ENCODE results near the gene SNRPB2. TPM values are rescaled to one million over a fixed set of nuclear protein-coding genes. Genes with fewer than 3 reads are reported as not detected.

SNRPB2 gene
- polyA plus RNA-seq, 4 donors = 87.7 to 131 (median 112) TPM

DNA sequence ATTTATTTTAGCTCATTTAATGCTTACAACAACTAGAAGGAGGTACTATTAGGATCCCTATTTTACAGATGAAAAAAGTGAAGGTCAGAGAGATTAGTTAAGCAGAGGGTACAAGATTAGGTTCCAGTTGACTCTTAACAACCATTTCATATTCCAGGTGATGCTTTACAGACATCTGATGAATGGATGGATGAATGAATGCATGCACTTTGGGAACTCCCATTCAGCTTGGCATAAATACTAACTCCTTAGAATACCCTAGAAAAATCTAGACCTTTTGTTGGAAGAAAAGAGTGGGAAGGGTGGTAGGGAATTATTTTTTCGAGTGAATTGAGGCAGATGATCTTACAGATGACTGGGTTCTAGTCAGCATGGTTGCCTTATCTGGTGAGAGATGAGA is 746 bp upstream of the SNRPB2 start:
- no peak for DNase-seq (ENCODE audit: low read depth in 4 of 4, low spot score in 3 of 4)

DNA sequence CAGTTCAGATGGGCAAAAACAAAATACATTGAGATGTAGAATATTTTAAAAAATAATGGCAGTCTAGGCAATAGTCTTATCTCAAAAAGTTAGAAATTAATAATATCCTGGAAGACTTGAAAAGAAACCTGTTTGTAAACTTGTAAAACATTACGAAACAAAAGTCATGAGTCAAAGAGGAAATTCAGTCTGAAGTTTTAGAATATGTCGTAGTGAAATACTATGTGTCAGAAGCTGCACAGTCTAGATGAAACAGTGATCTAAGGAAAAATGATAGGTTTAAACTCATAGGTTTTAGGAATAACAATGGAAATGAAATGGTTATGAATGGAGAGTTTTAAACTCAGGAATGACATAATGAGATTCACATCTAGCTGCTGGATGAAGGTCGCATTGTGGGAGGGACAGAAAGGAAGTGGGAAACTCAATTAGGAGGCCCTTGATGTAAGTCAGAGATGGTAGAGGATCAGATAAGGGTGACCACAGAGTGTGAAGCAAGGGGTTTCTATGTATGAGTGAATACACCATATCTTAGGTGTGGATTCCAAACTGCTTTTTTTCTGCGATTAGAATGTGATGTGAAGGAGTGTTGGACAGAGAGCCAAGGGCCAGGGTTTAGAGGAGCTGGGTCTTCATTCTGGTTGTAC is 2.8 kb downstream of the SNRPB2 start:
- no peak for DNase-seq (ENCODE audit: low read depth in 4 of 4, low spot score in 3 of 4)

- no peak for DNase-seq (ENCODE audit: low read depth in 4 of 4, low spot score in 3 of 4)
Observed at GRCh38 chr20:16740365-16741072, 10.7 kb downstream of the SNRPB2 start.

GRCh38 chr20:16744178-16744807 is 14.5 kb downstream of the SNRPB2 start:
- DNase-seq (ENCODE audit: low read depth in 4 of 4, low spot score in 3 of 4) = no peak

DNA sequence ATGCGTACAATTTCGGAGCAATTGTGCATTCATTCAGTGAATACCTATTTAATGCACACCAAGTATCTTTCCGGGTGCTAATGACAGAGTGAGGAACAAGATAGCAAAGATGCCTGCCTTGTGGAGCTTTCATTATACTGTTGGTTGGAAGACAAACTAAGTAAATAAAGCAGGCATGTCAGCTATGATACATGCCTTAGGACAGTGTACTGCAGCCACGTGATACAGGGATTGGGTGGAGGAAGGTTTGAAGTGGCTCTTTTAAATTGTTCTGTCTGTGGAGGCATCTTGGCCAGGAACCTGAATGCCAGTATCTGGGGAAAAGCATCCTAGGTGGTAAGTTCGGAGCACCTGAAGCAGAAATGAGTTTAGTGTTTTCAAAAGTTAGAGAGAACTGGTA is 15.4 kb downstream of the SNRPB2 start:
- DNase-seq (ENCODE audit: low read depth in 4 of 4, low spot score in 3 of 4) = no peak

DNA sequence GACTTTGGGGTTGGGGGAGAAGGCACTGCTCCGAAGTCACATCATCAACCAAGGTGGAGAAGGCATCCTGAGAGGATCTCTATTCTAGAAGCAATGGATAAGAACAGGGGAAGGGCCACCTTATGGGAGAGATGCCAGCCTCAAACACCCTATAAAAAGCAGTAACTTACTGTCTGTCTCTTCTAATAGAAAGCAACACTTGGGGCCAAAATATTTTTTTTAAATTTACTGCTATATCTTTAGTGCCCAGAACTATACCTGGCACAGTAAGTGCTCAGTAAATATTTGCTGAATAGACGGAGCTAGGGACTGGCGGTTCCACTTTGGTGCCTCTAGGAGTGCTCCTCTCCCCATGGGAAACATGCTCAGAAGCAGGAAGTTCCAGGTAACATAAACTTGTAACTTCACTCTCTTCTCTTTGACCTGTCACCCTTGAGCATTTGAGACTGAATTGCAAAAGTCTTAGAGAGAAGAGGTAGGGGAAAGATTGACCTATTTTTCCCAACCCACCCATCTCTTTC is 17.5 kb downstream of the SNRPB2 start:
- no peak for DNase-seq (ENCODE audit: low read depth in 4 of 4, low spot score in 3 of 4)

- no peak for DNase-seq (ENCODE audit: low read depth in 4 of 4, low spot score in 3 of 4)
Observed at GRCh38 chr20:16748308-16748900, 18.6 kb downstream of the SNRPB2 start, which contains the start of gene OTOR. Gene OTOR (plus strand): TSS chr20:16748358. CDS start chr20:16748402, 44 bp downstream.

DNA sequence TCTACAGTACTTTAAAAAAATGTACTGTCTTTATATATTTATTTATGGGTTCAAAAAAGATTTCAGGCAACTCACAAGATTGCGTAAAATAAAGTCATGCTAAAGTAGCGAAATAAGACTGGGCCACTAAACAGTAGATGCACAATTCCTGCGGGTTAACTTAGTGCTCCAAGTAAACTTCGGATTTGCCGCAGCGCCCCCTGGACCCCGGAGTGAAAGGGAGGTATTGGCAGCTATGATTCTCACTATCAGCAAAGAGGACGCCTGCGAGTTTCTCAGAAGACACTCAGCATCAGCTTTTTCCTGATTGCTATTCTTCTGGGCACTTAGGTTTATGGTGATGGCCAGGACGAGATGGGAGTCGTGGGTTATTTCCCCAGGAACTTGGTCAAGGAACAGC is 19.7 kb downstream of the SNRPB2 start:
- no peak for DNase-seq (ENCODE audit: low read depth in 4 of 4, low spot score in 3 of 4)

GRCh38 chr20:16752082-16752481 is 22.3 kb downstream of the SNRPB2 start:
- DNase-seq (ENCODE audit: low read depth in 4 of 4, low spot score in 3 of 4) = no peak

- DNase-seq (ENCODE audit: low read depth in 4 of 4, low spot score in 3 of 4) = no peak
Observed at GRCh38 chr20:16752901-16753300, 23.1 kb downstream of the SNRPB2 start.

- no peak for DNase-seq (ENCODE audit: low read depth in 4 of 4, low spot score in 3 of 4)
Observed at GRCh38 chr20:16758454-16759180, 28.8 kb downstream of the SNRPB2 start.

DNA sequence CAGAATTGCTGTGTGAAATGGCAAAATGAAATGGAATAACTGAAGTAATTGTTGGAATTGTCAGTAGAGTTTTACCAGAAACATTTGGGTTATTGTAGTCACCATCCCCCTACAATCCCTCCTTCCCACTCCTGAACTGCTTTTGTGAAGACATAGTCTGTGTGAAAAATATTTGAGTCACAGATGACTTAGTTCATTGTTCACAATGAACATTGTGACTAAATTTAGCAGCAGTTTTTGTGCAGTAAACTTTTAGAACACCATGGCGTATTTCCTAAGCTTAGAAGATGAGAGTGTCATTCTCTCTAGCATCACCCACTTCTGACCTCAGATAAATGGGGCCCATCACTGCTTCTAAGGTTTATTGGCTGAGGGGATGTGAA is 29.3 kb downstream of the SNRPB2 start:
- DNase-seq (ENCODE audit: low read depth in 4 of 4, low spot score in 3 of 4) = no peak

- no peak for DNase-seq (ENCODE audit: low read depth in 4 of 4, low spot score in 3 of 4)
Observed at GRCh38 chr20:16760431-16761304, 30.8 kb downstream of the SNRPB2 start.

DNA sequence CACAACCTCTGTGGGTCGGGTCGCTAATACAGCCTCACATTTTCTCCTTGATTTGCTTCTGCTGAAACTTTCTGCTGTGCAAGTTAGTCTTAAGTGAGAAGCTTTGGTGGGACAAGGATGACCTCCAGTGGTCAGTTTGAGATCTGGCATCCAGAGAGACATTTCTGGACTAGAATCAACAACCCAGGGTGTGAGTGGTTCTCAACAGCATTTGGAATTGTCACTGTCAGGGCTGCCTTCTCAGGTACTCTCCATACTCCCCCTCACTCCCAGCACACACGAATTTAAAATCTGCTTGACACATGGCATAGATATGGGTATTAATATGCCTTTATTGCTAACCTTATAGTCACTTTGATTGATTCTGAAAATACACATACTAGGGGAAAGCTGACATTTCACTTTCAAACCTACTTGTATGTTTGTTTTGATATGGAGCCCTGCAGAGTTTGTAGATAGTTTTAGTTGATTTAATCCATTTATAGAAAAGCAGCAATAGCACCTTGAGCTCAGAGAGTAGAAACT is 31.5 kb downstream of the SNRPB2 start:
- peak; percentile 57 to 64 (median 58) for DNase-seq (ENCODE audit: low read depth in 4 of 4, low spot score in 3 of 4)

- DNase-seq (ENCODE audit: low read depth in 4 of 4, low spot score in 3 of 4) = no peak
Observed at GRCh38 chr20:16764560-16764959, 34.7 kb downstream of the SNRPB2 start.

DNA sequence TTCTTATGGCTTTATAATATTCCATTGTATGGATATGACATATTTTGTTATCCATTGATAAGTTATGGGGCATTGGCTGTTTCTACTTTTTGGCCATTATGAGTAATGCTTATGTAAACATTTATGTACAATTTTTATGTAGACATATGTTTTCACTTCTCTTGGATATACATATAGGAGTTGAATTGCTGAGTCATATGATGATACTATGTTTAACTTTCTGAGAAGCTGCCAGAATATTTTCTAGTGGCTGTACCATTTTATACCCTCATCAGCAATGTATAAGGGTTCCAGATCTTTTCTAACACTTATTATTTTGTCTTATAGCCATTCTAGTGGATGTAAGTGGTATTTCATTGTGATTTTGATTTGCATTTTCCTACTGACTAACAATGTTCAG is 41.4 kb downstream of the SNRPB2 start:
- DNase-seq (ENCODE audit: low read depth in 4 of 4, low spot score in 3 of 4) = no peak

GRCh38 chr20:16775961-16776360 is 46.1 kb downstream of the SNRPB2 start:
- DNase-seq (ENCODE audit: low read depth in 4 of 4, low spot score in 3 of 4) = no peak

GRCh38 chr20:16777126-16777525 is 47.3 kb downstream of the SNRPB2 start:
- no peak for DNase-seq (ENCODE audit: low read depth in 4 of 4, low spot score in 3 of 4)

GRCh38 chr20:16778159-16778558 is 48.3 kb downstream of the SNRPB2 start:
- DNase-seq (ENCODE audit: low read depth in 4 of 4, low spot score in 3 of 4) = no peak

All from left renal pelvis (tissue), 4 donors.